GM21381 (cell line): ENCODE measurements around the gene YY1.

Source experiments
- ATAC-seq: cut with Tn5 transposase; IDR thresholded peaks from one replicate; pipeline ENCODE4 v1.9.1; 2021; ENCODE audit warnings: mild to moderate bottlenecking, moderate library complexity; ENCODE audit not compliant: unreplicated experiment

Gene YY1

DNA sequence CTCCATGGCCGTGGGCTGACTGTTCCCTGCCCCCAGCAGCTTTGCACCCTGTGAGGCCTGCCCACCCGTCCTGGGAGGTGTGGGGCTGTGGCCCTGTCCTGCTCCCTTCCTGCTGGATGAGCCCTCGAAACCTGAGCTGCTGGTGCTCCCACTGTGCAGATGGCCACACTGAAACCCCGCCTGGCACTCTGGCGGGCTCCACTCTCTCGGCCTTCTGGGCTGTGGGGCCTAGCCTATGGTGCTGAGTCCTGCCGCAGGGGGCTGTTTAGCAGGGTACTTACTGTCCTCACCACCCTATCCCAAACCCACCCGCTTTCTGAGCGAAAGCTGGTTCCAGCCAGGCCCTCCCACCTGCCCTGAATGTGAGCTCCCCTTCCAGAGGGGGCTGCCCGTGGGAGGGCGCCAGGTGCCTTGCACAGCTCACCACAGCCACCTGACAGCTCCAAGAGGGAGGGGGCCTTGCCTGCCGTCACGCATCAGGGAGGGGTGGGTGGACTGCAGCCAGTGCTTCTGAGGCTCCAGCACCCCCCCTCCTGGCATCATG, 91.5 kb downstream of the YY1 start:
- no peak for ATAC-seq

DNA sequence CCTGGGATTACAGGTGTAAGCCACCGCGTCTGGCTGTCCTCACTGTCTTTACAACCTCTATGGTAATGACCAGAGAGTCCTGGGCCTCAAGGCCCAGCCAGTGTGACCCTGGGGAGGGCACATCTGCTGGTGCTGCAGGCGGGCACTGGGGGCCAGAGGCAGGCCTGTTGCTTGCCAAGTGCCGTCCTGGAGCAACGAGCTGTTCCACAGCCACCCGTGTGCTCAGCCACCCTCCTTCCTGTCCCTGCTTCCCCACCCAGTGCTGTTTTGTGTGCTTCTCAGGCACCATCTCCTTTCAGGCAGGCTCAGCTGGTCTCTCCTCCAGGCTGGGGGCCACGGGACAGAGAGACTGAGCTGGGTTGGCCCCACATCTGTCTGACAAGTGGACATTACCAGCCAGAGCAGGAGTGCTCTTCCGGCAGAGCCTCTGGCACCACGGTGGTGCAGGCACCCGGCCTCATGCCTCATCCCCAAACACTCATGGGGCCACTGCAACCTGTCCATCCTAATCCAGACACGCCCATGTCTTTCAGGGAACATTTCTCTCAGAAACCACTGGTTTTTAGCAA, 93.2 kb downstream of the YY1 start:
- no peak for ATAC-seq
